ENCODE results near the gene CTNNA3.

- no peak for TF ChIP-seq POLR2AphosphoS5 (IDR thresholded peaks at IDR 0.05; ENCODE audit: insufficient read depth, low read depth, low read length)
- no peak for TF ChIP-seq CTCF (IDR thresholded peaks at IDR 0.05; ENCODE audit: extremely low read depth in 1 of 2, insufficient read depth in 1 of 2, low read depth in 1 of 2, low read length in 2 of 2)
- no peak for TF ChIP-seq POLR2A (IDR thresholded peaks at IDR 0.05; ENCODE audit: low read depth, low read length)
- TF ChIP-seq GATA2 (IDR thresholded peaks at IDR 0.05; ENCODE audit: insufficient read depth, insufficient read length, low read depth, low read length): no peak
- TF ChIP-seq MAX (IDR thresholded peaks at IDR 0.05; ENCODE audit: insufficient read depth, insufficient read length): no peak
- no peak for TF ChIP-seq EZH2 (IDR thresholded peaks at IDR 0.05; ENCODE audit: borderline replicate concordance, low read depth, low read length, severe bottlenecking)
- TF ChIP-seq JUN (IDR thresholded peaks at IDR 0.05; ENCODE audit: borderline replicate concordance, insufficient read depth, insufficient read length, low read depth): no peak
- no peak for TF ChIP-seq FOS (IDR thresholded peaks at IDR 0.05; ENCODE audit: borderline replicate concordance, insufficient read depth, low read length)
- TF ChIP-seq MYC (IDR thresholded peaks at IDR 0.05; ENCODE audit: low read depth, low read length): no peak
These were observed 1123.3 kb downstream of the CTNNA3 start for GRCh38 chr10:66572700-66573099.
